SK-N-MC (cell line): Measurements from ENCODE around the gene DMXL2.

ENCODE experiments used
- EZH2 ChIP-seq: fragments of 200-600 bp; sonication (generic); IDR thresholded peaks from one replicate; pipeline ENCODE4 v1.6.1; 2017; ENCODE audit warnings: antibody characterized with exemption
- FOXP2 ChIP-seq: optimal IDR thresholded peaks from 2 replicates; pipeline ENCODE3; 2011; ENCODE audit warnings: mild to moderate bottlenecking, moderate library complexity; ENCODE audit not compliant: insufficient read depth; ENCODE audit errors: extremely low read length, control extremely low read depth
- POLR2AphosphoS5 ChIP-seq: IDR thresholded peaks from 2 replicates; pipeline ENCODE4 v1.6.1; 2012; ENCODE audit warnings: mild to moderate bottlenecking, low read depth, low read length, borderline replicate concordance

GRCh38 chr15:51601801-51602200 is 20.8 kb downstream of the DMXL2 start:
- TF ChIP-seq EZH2 (no peak), POLR2AphosphoS5 (no peak), FOXP2 (no peak)
